Activated CD4-positive, CD25-positive, alpha-beta regulatory T cell treated with anti-CD3 and anti-CD28 coated beads, Interleukin-2, amount 50 U/mL, for 72 hours (primary cell): ENCODE data around the gene MBD2.
"Not testable (repeated sequence)": the region's sequence is repeated elsewhere in the genome, so short reads cannot be mapped to it uniquely, and the experiment has no call there.

Experiments used
- DNase-seq: peaks from one replicate; pipeline ENCODE4 v3.0.0; 2021

MBD2 gene

DNA sequence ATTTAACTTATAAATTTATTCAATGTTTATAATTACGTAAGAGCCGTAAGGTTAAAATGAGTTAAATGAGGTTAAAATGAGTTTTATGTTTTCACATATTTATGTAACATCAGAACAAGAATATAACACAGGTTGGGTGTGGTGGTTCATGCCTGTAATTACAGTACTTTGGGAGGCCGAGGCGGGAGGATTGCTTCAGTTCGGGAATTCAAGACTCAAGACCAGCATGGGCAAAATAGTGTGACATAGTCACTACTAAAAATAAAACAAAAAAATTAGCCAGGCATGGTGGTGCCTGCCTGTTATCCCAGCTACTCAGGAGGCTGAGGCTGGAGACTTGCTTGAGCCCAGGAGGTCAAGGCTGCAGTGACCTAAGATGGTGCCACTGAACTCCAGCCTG is 9.3 kb upstream of the MBD2 start:
- no peak for DNase-seq

DNA sequence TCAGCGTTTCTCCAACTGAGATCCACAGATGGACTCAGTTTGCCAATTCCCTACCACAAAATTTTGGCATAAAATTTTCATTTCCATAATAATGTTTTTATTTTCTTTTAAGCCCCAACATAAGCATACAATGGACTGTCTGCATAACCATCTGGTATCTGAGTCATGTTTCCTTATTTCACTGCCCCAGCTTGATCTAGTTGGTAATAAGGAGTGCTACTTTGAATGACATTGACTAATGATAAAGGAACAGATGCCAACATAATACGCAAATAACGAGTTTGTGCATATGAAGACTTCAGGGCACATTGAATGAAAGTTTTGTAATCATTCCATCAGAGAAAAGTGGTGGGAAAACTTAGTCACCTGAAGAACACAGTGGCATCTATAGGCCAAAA is 8.8 kb upstream of the MBD2 start:
- no peak for DNase-seq

DNA sequence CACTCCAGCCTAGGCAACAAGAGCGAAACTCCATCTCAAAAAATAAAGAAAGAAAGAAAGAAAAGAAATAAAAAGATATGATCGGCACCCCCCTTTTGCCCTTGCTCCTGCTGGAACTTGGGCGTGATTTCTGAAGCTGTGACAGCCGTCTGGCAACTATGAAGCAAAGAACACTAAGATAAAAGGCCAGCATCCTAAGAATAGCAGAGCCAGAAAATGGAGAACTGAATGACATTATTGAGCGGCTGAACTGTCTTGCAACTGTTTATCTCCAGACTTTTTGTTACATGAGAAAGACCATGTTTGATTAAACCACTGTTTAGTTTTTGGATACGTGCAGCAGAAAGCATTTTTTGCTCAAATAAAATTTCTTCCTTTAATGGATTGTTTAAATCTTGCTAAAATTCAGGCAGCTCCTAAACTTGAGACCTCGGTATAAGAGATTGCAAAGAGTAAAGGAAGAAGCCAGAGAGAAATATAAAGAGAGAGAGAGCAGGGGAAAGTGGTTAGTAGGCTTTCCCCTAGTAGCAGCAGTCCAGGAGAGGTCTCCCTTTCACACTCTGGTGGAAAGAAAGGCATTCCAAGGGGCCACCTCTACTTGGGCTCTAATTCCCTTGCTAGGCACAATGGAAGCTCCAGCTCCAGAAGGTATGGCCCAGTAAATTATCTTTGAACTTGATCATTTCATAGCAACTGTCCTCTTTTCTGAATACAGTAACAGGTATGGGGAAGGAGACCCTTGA is 8.2 kb upstream of the MBD2 start:
- DNase-seq = no peak

DNA sequence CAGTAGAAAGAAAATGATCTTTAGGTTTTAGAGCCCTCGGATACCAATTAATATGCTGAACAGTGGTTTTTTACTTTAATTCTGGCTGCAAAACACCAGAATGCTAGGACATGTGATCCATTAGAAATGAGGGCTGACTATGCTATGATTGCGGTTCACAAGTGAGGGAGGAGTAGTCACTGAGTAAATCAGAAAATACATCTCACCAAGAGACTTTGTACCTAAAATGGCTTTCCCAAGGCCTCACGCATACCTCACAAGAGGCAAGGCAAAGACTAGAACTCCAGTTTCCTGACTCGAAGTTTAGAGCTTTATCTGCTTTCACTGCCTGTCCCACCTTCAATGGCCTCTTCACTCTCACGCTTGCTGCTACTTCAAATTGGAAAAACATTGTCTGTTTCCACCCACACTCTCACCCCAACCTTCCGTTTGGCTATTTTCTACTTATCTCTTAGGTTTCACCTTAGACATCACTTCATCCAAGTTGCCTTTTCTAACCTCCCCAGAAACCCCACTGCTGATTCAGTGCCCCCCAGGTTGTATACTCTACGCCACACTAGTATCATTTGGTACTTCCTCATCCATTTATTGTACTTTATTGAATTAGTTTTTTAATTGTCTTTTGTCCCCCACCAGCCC is 5.1 kb upstream of the MBD2 start:
- DNase-seq = no peak

DNA sequence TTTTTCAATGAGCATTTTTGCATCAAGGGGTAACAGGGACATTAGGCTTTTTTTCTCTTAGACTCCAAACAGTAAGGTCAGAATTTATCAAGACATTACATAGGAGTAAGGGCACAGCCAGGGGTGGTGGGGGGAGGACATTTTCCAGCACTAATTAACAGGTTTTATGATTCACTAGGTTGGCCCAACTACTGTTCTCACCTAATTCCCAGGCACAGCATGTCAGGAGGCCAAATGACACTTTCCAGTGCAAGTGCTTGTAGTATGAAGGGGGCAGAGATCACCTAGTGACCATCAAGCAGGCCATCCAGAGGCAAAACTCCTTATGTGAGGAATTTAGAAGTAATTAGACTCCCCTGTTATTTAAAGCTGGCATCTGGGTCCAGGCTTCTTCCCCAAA is 3.9 kb upstream of the MBD2 start:
- no peak for DNase-seq

DNA sequence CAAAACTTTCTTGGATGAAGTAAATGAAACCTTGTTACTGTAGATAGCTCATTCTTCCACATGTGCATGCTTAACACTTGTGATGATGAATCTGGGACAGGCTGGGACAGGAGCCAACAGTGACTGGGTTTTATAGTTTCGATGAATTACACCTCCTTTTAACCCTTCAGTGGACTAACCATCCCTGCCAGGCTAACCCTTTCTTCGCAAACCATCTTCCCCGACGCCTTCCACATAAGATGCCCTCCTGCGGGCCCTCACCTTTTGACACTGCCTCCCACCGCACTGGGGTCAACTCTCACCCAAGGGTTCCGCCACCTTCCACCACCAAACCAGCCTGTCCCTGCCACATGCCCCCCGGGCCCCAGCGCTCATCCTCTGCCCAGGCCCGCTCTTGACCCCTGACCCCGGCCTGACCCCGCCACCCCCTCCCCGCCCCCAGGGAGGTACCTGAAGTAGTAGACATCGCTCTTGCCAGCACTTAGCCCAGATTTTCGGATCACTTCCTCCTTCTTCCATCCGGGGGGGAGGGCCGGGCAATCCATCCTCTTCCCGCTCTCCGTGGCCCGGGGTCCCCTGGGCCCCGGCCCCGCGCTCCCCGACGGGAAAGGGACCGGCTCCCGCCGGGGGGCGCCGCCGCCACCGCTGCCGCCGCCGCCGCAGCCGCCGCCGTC is 764 bp downstream of the MBD2 start:
- DNase-seq = peak; percentile 65

DNA sequence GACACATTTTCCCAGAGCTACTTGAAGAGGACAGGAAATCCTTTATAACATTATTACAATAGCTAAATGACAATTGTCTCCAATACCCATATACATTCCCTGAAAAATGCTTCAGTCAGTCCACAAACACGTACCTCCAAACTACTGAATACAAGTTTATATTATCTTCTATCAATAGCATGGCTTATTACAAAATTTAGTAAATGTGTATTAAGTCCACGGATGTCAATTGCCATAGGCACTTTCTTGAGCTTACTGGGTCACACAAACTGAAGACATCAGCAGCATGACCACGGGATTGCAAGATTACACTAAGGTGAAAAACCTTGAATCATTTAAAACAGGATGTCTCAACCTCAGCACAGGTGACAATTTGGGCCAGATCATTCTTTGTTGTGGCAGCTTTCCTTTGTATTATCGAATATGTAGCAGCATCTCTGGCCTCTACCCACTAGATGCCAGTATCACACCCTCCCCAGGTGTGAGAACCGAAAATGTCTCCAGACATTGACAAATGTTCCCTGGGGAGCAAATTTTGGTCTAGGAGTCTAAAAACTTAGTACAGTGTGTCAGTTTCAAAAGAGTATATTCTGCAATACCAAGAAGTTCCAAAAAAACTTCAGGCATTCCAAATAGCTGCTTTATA is 1.4 kb downstream of the MBD2 start:
- peak; percentile 37 for DNase-seq

DNA sequence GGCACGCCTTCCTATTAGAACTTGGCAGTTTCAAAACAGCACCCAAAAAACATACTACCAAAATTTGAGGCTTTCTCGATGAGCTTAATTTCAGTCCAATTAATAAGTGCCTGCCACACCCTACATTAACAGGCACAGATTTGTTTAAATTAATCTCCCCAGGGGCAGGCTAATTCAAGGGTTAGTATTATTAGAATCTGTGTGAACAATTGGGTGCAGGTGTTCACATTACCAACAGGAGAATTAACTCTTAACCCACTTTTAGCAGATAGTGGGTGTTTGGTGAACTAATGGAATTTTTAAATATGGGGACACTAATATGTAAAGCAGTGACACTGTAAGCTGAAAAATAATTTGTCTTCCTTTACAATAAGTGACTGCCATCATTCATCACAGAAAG is 4.1 kb downstream of the MBD2 start:
- no peak for DNase-seq

DNA sequence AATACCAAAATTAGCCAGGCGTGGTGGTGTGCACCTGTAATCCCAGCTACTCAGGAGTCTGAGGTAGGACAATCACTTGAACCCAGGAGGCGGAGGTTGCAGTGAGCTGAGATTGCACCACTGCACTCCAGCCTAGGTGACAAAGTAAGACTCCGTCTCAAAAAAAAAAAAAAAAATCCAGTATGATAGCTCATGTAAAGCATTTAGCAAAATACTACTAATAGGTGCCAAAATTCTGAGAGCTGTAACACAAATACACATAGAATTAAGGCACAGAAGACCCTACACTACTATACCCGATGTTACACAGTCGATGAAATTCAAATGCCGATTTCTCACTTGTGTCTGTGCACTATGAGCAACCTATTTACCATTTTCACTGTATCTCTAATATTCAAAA is 5.7 kb downstream of the MBD2 start:
- DNase-seq = not testable (repeated sequence)

DNA sequence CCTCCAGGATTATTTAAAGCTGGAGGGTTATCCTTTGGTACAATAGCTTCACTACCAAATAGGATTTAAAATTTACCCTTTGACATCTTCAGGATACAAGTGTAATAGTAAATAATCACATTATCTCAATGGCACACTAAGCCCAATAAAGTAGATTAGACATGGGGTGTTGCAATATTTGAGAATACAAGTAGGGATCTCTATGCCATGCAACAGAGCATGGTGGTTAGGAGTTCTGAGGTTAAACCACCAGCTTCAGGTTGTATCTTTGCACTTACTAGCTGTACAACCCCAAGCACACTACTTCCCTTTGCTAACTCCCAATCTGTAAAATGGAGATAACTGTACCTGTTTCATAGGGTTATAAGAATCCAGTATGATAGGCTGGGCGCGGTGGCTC is 6.2 kb downstream of the MBD2 start:
- DNase-seq = no peak

DNA sequence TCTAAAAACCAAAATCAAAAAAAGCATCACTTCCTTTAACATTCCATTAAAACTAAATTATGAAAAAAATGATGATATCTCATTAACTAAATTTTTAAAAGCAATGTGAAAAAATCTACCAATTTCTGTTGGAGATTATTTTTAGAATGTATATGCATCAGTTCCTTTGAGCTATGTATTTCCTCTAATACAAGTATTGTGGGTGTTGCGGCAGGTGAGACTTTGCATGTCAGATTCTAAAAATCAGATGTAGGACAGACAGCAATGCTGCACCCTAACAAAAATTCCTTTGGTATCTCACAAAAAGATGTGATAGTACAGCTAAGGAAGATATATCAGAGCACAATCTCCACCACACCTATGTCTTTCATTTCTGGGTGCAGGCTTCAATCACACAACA is 6.8 kb downstream of the MBD2 start:
- DNase-seq = no peak

DNA sequence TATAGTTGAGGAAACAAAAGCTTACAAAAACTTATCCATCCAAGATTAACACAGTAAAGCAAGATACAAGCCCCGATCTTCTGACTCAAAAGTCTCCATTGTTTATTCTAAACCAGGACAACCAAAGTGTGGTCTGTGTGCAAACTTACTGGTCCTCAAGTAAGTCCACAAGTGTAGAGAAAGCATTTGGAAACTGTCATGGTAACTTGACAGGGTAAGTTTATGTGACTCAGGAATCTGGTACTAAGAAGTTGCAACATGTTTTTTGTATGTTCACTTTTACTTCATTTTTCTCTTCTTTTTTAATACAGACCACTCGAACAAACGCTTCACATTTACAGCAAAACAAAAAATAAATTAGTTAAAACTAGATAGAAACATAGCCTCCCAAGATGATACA is 9.4 kb downstream of the MBD2 start:
- no peak for DNase-seq

DNA sequence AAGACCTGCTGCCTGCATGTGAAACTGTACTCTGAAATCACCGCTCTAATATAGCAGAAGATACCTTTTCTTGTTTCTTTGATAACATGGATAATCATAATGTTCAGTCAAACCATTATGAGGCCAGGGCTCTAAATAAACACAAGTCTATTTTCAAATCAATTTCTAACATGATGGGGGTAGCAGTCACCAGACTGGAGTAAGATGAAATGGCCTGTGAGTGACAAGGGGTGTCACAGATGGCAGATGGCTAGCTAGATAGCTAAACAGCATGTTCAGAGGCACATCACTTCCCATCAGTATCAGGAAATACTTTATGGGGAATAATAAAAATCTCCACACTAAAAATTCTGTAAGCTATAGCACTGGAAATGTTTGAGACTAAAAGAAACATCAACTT is 14.0 kb downstream of the MBD2 start:
- DNase-seq = no peak

DNA sequence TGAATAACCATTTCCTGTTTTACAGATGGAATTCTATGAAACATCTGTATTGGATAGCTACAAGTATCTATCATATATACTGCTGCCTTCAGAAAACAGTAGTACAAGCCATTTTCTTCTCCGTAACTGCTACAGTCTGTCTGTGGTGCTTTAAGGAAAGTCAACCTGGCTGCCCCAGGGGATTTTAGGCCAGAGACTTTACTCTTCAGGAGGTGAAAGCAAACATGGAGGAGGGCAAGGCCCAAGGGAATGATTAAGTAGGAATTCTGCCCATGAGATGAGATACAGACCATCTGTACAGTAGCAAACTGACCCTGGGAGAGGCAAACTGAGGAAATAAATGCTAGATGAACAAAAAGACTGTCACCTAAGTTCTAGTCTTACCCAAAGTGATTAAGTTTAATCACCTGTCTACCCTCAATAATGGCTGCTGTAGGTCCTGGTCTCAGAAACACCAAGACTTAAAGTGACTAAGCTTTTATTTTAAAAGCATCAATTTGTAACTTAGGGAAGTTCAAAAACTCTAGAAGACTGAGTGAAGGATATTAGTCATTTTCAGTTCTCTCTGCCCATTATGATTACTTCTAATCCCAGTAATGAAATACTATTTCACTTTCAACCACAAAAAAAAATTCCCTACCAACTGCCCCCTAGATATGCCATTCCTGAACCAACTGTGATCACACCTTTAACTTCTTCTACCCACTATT is 14.8 kb downstream of the MBD2 start:
- no peak for DNase-seq

DNA sequence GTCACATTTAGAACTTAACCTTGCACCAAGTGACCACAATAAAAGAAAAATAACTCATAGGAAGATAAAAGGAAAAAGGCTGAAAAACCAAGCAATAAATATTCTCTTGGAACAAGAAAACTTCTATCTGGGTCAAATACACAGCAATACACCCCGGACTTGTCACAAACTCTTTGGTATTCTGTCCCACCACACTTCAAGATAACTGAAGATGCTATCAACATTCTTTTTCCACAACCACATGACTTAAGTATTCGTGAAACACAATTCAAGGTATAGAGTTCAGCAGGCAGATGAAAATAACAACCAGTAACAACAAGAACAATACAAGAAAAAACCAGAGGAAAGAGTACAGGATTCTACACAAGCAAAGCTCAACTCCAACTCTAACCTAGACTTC is 18.0 kb downstream of the MBD2 start:
- no peak for DNase-seq

DNA sequence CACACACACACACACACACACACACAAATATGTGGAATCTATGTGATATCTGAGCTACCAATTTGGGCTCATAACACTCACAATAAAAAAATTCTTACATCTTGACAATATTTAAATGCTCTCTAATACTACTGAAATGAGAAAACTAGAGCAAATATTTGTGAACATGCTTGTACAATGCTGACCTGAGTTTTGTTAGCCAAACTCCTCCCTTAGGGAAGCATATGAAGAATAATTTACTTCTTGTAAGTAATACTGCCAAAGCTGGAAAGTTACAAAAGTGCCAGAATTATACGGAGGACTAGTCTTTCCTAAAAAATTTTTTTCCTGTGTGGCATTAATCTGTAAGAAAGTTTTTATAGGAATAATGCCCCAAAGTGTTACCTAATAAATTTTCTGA is 18.5 kb downstream of the MBD2 start:
- no peak for DNase-seq

DNA sequence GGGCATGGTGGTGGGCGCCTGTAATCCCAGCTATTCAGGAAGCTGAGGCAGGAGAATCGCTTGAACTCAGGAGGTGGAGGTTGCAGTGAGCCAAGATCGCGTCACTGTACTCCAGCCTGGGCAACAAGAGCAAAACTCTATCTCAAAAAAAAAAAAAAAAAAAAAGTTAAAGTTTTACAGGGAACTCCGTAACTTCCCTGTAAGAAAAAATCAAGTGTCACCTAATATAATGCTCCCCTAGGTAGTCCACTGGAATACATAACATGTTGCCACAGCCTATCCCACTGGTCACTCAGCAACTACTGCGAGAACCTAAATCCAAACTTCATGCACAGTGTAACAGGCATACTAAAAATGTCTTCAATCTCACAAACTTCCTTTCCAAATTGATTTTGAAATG is 19.0 kb downstream of the MBD2 start:
- not testable (repeated sequence) for DNase-seq

DNA sequence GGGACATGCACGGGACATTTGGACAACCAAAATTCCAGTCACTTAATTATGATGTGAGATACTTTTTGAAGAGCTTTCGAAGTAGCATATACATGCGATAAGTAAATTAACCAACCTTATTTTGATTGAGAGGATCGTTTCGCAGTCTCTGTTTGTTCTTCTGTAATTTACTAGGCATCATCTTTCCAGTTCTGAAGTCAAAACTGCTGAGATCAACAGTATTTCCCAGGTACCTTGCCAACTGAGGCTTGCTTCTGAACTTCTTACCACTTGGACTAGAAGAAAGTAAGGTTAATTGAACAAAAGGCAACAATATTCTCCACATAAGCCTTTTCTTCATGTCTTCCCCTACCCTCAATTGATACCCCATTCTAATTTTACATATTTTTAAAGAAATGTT is 19.6 kb downstream of the MBD2 start:
- no peak for DNase-seq

DNA sequence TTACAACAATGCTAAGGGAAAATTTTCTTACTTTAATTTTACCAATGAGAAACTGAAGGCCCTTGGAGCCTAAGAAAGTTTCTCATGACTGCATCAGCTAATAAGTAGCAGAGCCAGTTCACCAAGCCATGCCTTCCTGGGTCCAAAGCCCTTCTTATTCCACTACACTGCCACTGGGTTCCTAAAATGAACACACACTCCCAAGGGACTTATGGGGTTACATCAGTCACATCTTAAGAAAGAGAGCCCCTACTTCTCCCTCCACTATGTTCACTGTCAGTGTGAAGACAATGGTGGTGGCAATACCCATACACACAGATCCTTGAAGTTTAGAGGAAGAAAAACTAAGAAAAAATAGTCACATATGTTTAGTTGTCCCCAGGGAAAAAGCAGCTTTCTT is 20.6 kb downstream of the MBD2 start:
- no peak for DNase-seq

DNA sequence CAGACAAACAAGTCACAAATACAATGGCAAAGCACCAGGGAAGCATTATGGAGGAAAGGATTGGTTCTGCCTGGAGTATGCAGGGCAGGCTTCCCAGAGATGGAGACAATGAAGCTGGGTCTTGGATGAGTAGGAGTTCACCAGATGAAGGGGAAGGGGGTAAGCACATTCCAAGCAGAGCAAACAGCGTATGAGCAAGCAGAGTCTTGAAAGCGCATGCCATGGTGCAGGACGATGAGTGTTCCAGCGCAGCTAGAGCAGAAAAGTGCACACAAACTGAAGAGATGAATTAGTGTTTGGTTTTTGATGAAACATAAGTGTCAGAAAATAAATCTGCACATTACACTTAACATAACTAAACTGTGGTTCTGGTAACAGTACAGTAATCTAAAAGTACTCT is 21.6 kb downstream of the MBD2 start:
- no peak for DNase-seq

DNA sequence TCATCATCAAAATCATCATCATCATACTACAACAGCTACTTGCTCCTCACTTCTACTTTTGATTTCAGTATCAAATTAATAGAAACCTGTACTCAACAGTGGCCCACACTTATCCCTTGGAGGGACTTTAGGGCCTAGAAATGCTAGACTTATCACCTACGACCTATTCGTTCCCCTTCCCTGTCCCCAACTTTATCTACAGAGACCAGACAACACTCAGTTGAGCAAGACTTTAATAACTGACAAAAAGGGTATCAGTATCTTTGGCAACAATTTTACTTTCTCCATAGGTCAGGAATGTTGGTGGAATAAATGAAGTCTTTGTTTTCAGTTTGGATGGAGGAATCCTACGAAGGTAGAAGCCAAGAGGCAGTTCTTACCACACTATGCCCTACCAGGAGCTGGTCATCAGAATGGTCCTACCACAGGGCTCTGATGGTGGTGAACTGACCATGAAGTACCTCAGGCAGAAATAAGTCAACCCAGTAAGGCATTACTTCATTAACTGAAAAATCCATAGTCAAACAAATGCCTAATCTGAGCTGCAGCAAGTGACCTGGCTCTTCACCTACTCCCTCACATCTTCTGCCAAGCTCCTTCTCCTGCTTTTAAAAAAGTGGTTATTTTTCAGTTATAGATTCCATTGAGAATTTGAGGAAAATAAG is 26.6 kb downstream of the MBD2 start:
- DNase-seq = no peak

DNA sequence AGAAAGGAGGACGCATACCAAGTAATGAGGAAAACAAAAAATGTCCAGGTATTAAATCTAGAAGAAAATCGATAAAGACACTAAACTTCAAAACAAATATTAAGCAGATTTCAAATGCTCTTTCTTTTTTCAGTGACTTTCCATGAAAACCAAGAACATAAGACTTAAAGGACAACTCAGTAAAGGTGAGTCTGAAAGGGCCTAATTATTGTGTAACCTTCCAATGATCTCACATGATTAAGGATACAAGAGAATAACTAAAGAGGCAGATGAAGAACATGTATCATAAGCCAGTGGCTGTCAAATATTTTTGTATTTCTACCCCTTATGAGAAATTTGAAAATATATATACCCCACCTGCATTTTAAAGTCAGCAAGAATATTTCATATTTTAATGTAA is 30.7 kb downstream of the MBD2 start:
- no peak for DNase-seq

DNA sequence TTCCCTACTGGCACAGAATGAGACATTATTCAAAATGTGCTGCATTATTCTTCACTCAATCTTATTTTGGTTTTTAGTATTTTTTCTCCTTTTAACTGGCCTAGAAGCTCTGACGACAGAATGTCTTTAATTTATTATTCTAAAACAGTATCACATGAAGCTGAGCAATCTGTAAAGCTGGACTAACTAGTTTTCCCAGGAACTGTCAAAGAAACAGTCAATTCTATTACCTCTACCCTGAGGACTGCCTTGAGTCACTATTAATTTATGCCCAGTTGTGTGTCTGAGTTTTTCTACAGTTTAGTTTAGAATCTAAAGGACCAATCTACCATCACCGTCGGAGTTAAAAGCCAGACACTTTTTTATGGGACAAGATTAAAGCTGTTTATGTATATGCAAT is 31.6 kb downstream of the MBD2 start:
- no peak for DNase-seq
